GM21737 (cell line): ENCODE results near the gene AUTS2.
"Not testable (repeated sequence)": the region's sequence is repeated elsewhere in the genome, so short reads cannot be mapped to it uniquely, and the experiment has no call there.

Experiments used
- ATAC-seq: cut with Tn5 transposase; IDR thresholded peaks from one replicate; pipeline ENCODE4 v1.9.1; 2021; ENCODE audit warnings: mild to moderate bottlenecking, moderate library complexity; ENCODE audit not compliant: unreplicated experiment

Gene AUTS2

GRCh38 chr7:70270149-70270548, 671.9 kb downstream of the AUTS2 start:
- ATAC-seq, result no peak

- ATAC-seq, result no peak
Observed at GRCh38 chr7:70271617-70272081, 673.4 kb downstream of the AUTS2 start.

- not testable (repeated sequence) for ATAC-seq
Observed at GRCh38 chr7:70275570-70275969, 677.3 kb downstream of the AUTS2 start.

- ATAC-seq, result no peak
Observed at GRCh38 chr7:70285187-70285586, 686.9 kb downstream of the AUTS2 start.

- no peak for ATAC-seq
Observed at GRCh38 chr7:70285854-70286253, 687.6 kb downstream of the AUTS2 start.

- no peak for ATAC-seq
Observed at GRCh38 chr7:70288781-70289456, 690.6 kb downstream of the AUTS2 start.

- no peak for ATAC-seq
Observed at GRCh38 chr7:70292716-70293115, 694.4 kb downstream of the AUTS2 start.

- no peak for ATAC-seq
Observed at GRCh38 chr7:70294211-70294911, 696.1 kb downstream of the AUTS2 start.

- ATAC-seq, result no peak
Observed at GRCh38 chr7:70298780-70299471, 700.7 kb downstream of the AUTS2 start.

- no peak for ATAC-seq
Observed at GRCh38 chr7:70299472-70299807, 701.2 kb downstream of the AUTS2 start.

- no peak for ATAC-seq
Observed at GRCh38 chr7:70301673-70302185, 703.5 kb downstream of the AUTS2 start.

GRCh38 chr7:70303309-70303708, 705.0 kb downstream of the AUTS2 start:
- no peak for ATAC-seq

- ATAC-seq, result no peak
Observed at GRCh38 chr7:70303780-70304179, 705.5 kb downstream of the AUTS2 start.

GRCh38 chr7:70306173-70306572, 707.9 kb downstream of the AUTS2 start:
- ATAC-seq, result no peak

- no peak for ATAC-seq
Observed at GRCh38 chr7:70307544-70308106, 709.4 kb downstream of the AUTS2 start.

- ATAC-seq, result no peak
Observed at GRCh38 chr7:70312336-70312735, 714.1 kb downstream of the AUTS2 start.

- ATAC-seq, result no peak
Observed at GRCh38 chr7:70313271-70313670, 715.0 kb downstream of the AUTS2 start.

- ATAC-seq, result no peak
Observed at GRCh38 chr7:70313687-70314086, 715.4 kb downstream of the AUTS2 start.

GRCh38 chr7:70314221-70314620, 715.9 kb downstream of the AUTS2 start:
- ATAC-seq, result no peak

GRCh38 chr7:70316745-70317144, 718.5 kb downstream of the AUTS2 start:
- no peak for ATAC-seq

GRCh38 chr7:70317356-70317755, 719.1 kb downstream of the AUTS2 start:
- ATAC-seq, result no peak
